Measurements from ENCODE around the gene LRRC53.

GRCh38 chr1:74470936-74471335 lies 41.5 kb downstream of the LRRC53 start:
- no peak for TF ChIP-seq YY1 (IDR thresholded peaks at IDR 0.05; ENCODE audit: low read depth)
- no peak for TF ChIP-seq FOXM1 (IDR thresholded peaks at IDR 0.05; ENCODE audit: borderline replicate concordance, low read depth)
- no peak for TF ChIP-seq TAF1 (IDR thresholded peaks at IDR 0.05; ENCODE audit: low read depth)
- TF ChIP-seq TEAD4 (IDR thresholded peaks at IDR 0.05): no peak
- no peak for TF ChIP-seq REST (IDR thresholded peaks at IDR 0.05; ENCODE audit: low read depth)
- no peak for TF ChIP-seq MAX (IDR thresholded peaks at IDR 0.05)
- no peak for TF ChIP-seq USF1 (IDR thresholded peaks at IDR 0.05)
- TF ChIP-seq CREB1 (IDR thresholded peaks at IDR 0.05; ENCODE audit: low read depth): no peak
- no peak for TF ChIP-seq NFIC (IDR thresholded peaks at IDR 0.05)
- no peak for TF ChIP-seq EGR1 (IDR thresholded peaks at IDR 0.05)

Measured in Ishikawa (cell line).